ENCODE data around the gene DDI2.
A peak's percentile ranks its signal among the peaks of the same experiment; 100 is the strongest.
"Not testable (repeated sequence)": the region's sequence is repeated elsewhere in the genome, so short reads cannot be mapped to it uniquely, and the experiment has no call there.

DDI2 gene

GRCh38 chr1:15584489-15585363 lies 32.5 kb upstream of the DDI2 start, which contains the start of gene AGMAT:
AGMAT (minus strand) TSS chr1:15585051; CDS start chr1:15584967, 84 bp downstream.
- no peak for TF ChIP-seq JUND (IDR thresholded peaks at IDR 0.05; ENCODE audit: low read depth)
- in situ Hi-C loops (cut with HindIII; ENCODE audit: low pct_unique_long_range_greater_than_20kb, low sequenced_read_pairs) = no loop called here
- DNase-seq (ENCODE audit: low read depth in 1 of 2, low spot score in 1 of 2) = peak; percentile 31 to 43

- no peak for TF ChIP-seq JUND (IDR thresholded peaks at IDR 0.05; ENCODE audit: low read depth)
- DNase-seq (ENCODE audit: low read depth in 1 of 2, low spot score in 1 of 2) = no peak
- in situ Hi-C loops (cut with HindIII; ENCODE audit: low pct_unique_long_range_greater_than_20kb, low sequenced_read_pairs) = no loop called here
Observed at GRCh38 chr1:15592285-15592684, 25.0 kb upstream of the DDI2 start.

- no peak for TF ChIP-seq JUND (IDR thresholded peaks at IDR 0.05; ENCODE audit: low read depth)
- in situ Hi-C loops (cut with HindIII; ENCODE audit: low pct_unique_long_range_greater_than_20kb, low sequenced_read_pairs) = no loop called here
- no peak for DNase-seq (ENCODE audit: low read depth in 1 of 2, low spot score in 1 of 2)
Observed at GRCh38 chr1:15595809-15596617, 21.2 kb upstream of the DDI2 start.

- in situ Hi-C loops (cut with HindIII; ENCODE audit: low pct_unique_long_range_greater_than_20kb, low sequenced_read_pairs) = no loop called here
- TF ChIP-seq JUND (IDR thresholded peaks at IDR 0.05; ENCODE audit: low read depth) = no peak
- DNase-seq (ENCODE audit: low read depth in 1 of 2, low spot score in 1 of 2) = no peak
Observed at GRCh38 chr1:15598436-15598835, 18.8 kb upstream of the DDI2 start.

GRCh38 chr1:15603050-15603965 lies 13.9 kb upstream of the DDI2 start:
- TF ChIP-seq JUND (IDR thresholded peaks at IDR 0.05; ENCODE audit: low read depth) = no peak
- in situ Hi-C loops (cut with HindIII; ENCODE audit: low pct_unique_long_range_greater_than_20kb, low sequenced_read_pairs) = no loop called here
- DNase-seq (ENCODE audit: low read depth in 1 of 2, low spot score in 1 of 2) = peak; percentile 95 to 96

- in situ Hi-C loops (cut with HindIII; ENCODE audit: low pct_unique_long_range_greater_than_20kb, low sequenced_read_pairs); DNase-seq (ENCODE audit: low read depth in 1 of 2, low spot score in 1 of 2): not testable (repeated sequence)
Observed at GRCh38 chr1:15603966-15604282, 13.3 kb upstream of the DDI2 start.

GRCh38 chr1:15604400-15604799 lies 12.9 kb upstream of the DDI2 start:
- in situ Hi-C loops (cut with HindIII; ENCODE audit: low pct_unique_long_range_greater_than_20kb, low sequenced_read_pairs); DNase-seq (ENCODE audit: low read depth in 1 of 2, low spot score in 1 of 2): not testable (repeated sequence)

- no peak for DNase-seq (ENCODE audit: low read depth in 1 of 2, low spot score in 1 of 2)
- in situ Hi-C loops (cut with HindIII; ENCODE audit: low pct_unique_long_range_greater_than_20kb, low sequenced_read_pairs) = no loop called here
- TF ChIP-seq JUND (IDR thresholded peaks at IDR 0.05; ENCODE audit: low read depth) = no peak
Observed at GRCh38 chr1:15605398-15606383, 11.6 kb upstream of the DDI2 start.

GRCh38 chr1:15609631-15610030 lies 7.6 kb upstream of the DDI2 start:
- DNase-seq (ENCODE audit: low read depth in 1 of 2, low spot score in 1 of 2) = no peak
- in situ Hi-C loops (cut with HindIII; ENCODE audit: low pct_unique_long_range_greater_than_20kb, low sequenced_read_pairs) = no loop called here
- no peak for TF ChIP-seq JUND (IDR thresholded peaks at IDR 0.05; ENCODE audit: low read depth)

- in situ Hi-C loops (cut with HindIII; ENCODE audit: low pct_unique_long_range_greater_than_20kb, low sequenced_read_pairs) = no loop called here
- TF ChIP-seq JUND (IDR thresholded peaks at IDR 0.05; ENCODE audit: low read depth) = no peak
- DNase-seq (ENCODE audit: low read depth in 1 of 2, low spot score in 1 of 2) = peak in 1 of 2 experiments; percentile 74
Observed at GRCh38 chr1:15610167-15610566, 7.1 kb upstream of the DDI2 start.

- in situ Hi-C loops (cut with HindIII; ENCODE audit: low pct_unique_long_range_greater_than_20kb, low sequenced_read_pairs) = no loop called here
- no peak for TF ChIP-seq JUND (IDR thresholded peaks at IDR 0.05; ENCODE audit: low read depth)
- DNase-seq (ENCODE audit: low read depth in 1 of 2, low spot score in 1 of 2) = peak in 1 of 2 experiments; percentile 66
Observed at GRCh38 chr1:15616373-15617172, 685 bp upstream of the DDI2 start.
